Parathyroid adenoma (tissue), 2 donors: ENCODE measurements around the gene MRPL2.
"Not testable (repeated sequence)": the region's sequence is repeated elsewhere in the genome, so short reads cannot be mapped to it uniquely, and the experiment has no call there.

ENCODE experiments used
- H2AFZ ChIP-seq: fragments of 300-600 bp; sonication (generic); one replicate; pipeline ENCODE4 v1.7.0; 2017; ENCODE audit warnings: antibody characterized with exemption, mild to moderate bottlenecking
- H3K27ac ChIP-seq: fragments of 300-600 bp; sonication (generic); one replicate; pipeline ENCODE4 v1.7.0; 2017
- H3K27me3 ChIP-seq: fragments of 300-600 bp; sonication (generic); one replicate; pipeline ENCODE4 v1.7.0; 2017; ENCODE audit warnings: low read length; ENCODE audit not compliant: control insufficient read depth, insufficient read depth
- H3K36me3 ChIP-seq: fragments of 300-600 bp; sonication (generic); one replicate; pipeline ENCODE4 v1.7.0; 2017; ENCODE audit warnings: low read length; ENCODE audit not compliant: control insufficient read depth, insufficient read depth
- H3K4me1 ChIP-seq: fragments of 300-600 bp; sonication (generic); one replicate; pipeline ENCODE4 v1.7.0; 2017; ENCODE audit warnings: control low read depth
- H3K4me2 ChIP-seq: fragments of 300-600 bp; sonication (generic); one replicate; pipeline ENCODE4 v1.7.0; 2017; ENCODE audit warnings: low read length
- H3K4me3 ChIP-seq: fragments of 300-600 bp; sonication (generic); one replicate; pipeline ENCODE4 v1.7.0; 2017; ENCODE audit warnings: low read depth, low read length
- H3K79me2 ChIP-seq: fragments of 300-600 bp; sonication (generic); one replicate; pipeline ENCODE4 v1.7.0; 2017; ENCODE audit warnings: control low read depth
- H3K9ac ChIP-seq: fragments of 300-600 bp; sonication (generic); one replicate; pipeline ENCODE4 v1.7.0; 2017; ENCODE audit warnings: mild to moderate bottlenecking
- H3K9me3 ChIP-seq: fragments of 300-600 bp; sonication (generic); one replicate; pipeline ENCODE4 v1.7.0; 2017; ENCODE audit warnings: low read length; ENCODE audit not compliant: control insufficient read depth
- TF ChIP-seq, protein P1 (sequence below): fragments of 300-600 bp; sonication (generic); IDR thresholded peaks from one replicate; pipeline ENCODE4 v1.7.0; 2017; ENCODE audit warnings: antibody characterized with exemption, mild to moderate bottlenecking
- donor health status: primary hyperparathyroidism.

The MRPL2 gene

GRCh38 chr6:43086022-43086658 lies 26.9 kb upstream of the MRPL2 start:
- Histone ChIP-seq H3K4me3 (no peak overlapping the region), H3K4me2 (no peak overlapping the region), H3K36me3 (no peaks in the 10 kb centered on the region), H3K9ac (no peak overlapping the region), H3K27ac (no peak overlapping the region), H3K79me2 (peaks cover 3% of the 10 kb centered on the region), H3K27me3 (no peaks in the 10 kb centered on the region), H3K9me3 (no peaks in the 10 kb centered on the region), H2AFZ (no peak overlapping the region), H3K4me1 (peaks cover 13% of the 10 kb centered on the region)
- TF ChIP-seq, protein P1, sequence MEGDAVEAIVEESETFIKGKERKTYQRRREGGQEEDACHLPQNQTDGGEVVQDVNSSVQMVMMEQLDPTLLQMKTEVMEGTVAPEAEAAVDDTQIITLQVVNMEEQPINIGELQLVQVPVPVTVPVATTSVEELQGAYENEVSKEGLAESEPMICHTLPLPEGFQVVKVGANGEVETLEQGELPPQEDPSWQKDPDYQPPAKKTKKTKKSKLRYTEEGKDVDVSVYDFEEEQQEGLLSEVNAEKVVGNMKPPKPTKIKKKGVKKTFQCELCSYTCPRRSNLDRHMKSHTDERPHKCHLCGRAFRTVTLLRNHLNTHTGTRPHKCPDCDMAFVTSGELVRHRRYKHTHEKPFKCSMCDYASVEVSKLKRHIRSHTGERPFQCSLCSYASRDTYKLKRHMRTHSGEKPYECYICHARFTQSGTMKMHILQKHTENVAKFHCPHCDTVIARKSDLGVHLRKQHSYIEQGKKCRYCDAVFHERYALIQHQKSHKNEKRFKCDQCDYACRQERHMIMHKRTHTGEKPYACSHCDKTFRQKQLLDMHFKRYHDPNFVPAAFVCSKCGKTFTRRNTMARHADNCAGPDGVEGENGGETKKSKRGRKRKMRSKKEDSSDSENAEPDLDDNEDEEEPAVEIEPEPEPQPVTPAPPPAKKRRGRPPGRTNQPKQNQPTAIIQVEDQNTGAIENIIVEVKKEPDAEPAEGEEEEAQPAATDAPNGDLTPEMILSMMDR: no peak

- H3K79me2 ChIP-seq: no peaks in the 10 kb centered on the region
- no peaks in the 10 kb centered on the region for H3K9me3 ChIP-seq
- H3K4me2 ChIP-seq: no peak overlapping the region
- no peaks in the 10 kb centered on the region for H3K27me3 ChIP-seq
- no peak overlapping the region for H3K27ac ChIP-seq
- H3K9ac ChIP-seq: no peak overlapping the region
- H3K36me3 ChIP-seq: no peaks in the 10 kb centered on the region
- no peaks in the 10 kb centered on the region for H3K4me1 ChIP-seq
- no peak overlapping the region for H2AFZ ChIP-seq
- H3K4me3 ChIP-seq: no peak overlapping the region
- TF ChIP-seq, protein P1: no peak
Measured at GRCh38 chr6:43082806-43083655, 23.8 kb upstream of the MRPL2 start.

DNA sequence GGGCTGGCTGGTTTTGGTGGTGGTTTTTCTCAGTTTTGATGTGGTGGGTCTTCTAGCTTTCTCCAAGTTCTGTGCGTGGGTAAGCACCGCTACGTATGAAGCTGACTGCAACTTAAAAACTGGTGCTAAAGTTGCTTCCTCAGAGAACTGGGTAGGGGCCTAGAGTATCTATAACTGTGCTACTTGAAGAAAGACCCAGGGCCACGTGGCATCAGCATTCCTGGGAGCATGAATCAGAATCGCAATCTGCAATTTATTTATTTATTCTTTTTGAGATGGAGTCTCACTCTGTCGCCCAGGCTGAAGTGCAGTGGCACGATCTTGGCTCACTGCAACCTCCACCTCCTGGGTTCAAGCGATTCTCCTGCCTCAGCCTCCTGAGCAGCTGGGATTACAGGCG lies 22.7 kb upstream of the MRPL2 start:
- H3K4me2 ChIP-seq, H3K9me3 ChIP-seq, H3K9ac ChIP-seq, H3K36me3 ChIP-seq, H3K27ac ChIP-seq, H3K27me3 ChIP-seq, H3K79me2 ChIP-seq, H3K4me1 ChIP-seq, H2AFZ ChIP-seq, H3K4me3 ChIP-seq: not testable (repeated sequence)

- no peaks in the 10 kb centered on the region for H3K9me3 ChIP-seq
- H3K79me2 ChIP-seq: peaks cover 16% of the 10 kb centered on the region
- TF ChIP-seq, protein P1: no peak
- no peak overlapping the region for H2AFZ ChIP-seq
- H3K27me3 ChIP-seq: no peaks in the 10 kb centered on the region
- no peak overlapping the region for H3K4me3 ChIP-seq
- H3K4me1 ChIP-seq: peaks cover 5% of the 10 kb centered on the region
- no peak overlapping the region for H3K27ac ChIP-seq
- no peaks in the 10 kb centered on the region for H3K36me3 ChIP-seq
- H3K9ac ChIP-seq: no peak overlapping the region
- no peak overlapping the region for H3K4me2 ChIP-seq
Measured at GRCh38 chr6:43081043-43081442, 21.8 kb upstream of the MRPL2 start.

DNA sequence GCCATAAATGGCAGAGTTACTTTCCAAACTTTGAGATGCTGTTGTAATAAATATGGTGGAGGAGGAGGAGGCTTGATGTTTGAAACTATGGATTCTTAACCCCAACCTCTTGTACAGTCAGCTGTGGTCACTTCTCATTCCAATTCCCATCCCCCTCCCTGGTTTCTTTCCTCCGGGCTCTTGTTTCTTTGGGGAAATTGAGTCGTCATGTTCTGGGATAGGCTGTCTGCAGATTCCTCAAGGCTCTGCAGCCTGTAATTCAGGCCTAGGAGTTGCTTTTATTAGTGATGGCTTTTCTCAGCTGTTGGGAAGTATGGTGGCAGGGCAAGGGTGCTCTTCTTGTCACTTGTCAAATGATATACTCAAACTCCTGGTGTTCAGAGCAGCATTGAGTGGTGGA lies 19.5 kb upstream of the MRPL2 start:
- TF ChIP-seq, protein P1: no peak
- peaks cover 9% of the 10 kb centered on the region for H3K4me1 ChIP-seq
- H3K9me3 ChIP-seq: no peaks in the 10 kb centered on the region
- H3K27ac ChIP-seq: no peak overlapping the region
- H3K4me2 ChIP-seq: no peak overlapping the region
- H2AFZ ChIP-seq: no peak overlapping the region
- no peaks in the 10 kb centered on the region for H3K36me3 ChIP-seq
- H3K4me3 ChIP-seq: no peak overlapping the region
- no peaks in the 10 kb centered on the region for H3K27me3 ChIP-seq
- H3K9ac ChIP-seq: no peak overlapping the region
- peaks cover 16% of the 10 kb centered on the region for H3K79me2 ChIP-seq
